Neural cell (in vitro differentiated cells): Measurements from ENCODE around the gene LRBA. TPM values are rescaled to one million over a fixed set of nuclear protein-coding genes. Genes with fewer than 3 reads are reported as not detected.

Source experiments
- H2AFZ ChIP-seq: fragments of 200-600, 300-800 bp; sonication (generic), shearing (Covaris generic); 2 replicates; pipeline ENCODE4 v1.6.0; 2014; ENCODE audit warnings: low read depth, mild to moderate bottlenecking, antibody characterized with exemption, low read length, moderate library complexity
- H3F3A ChIP-seq: fragments of 200-600 bp; shearing (Covaris generic); 2 replicates; pipeline ENCODE4 v1.6.1; 2016; ENCODE audit warnings: mild to moderate bottlenecking, moderate library complexity, mixed read lengths, antibody characterized with exemption, low read length; ENCODE audit not compliant: insufficient read depth, poor library complexity, severe bottlenecking
- H3K27ac ChIP-seq: fragments of 200-600, 300-800 bp; sonication (generic), shearing (Covaris generic); 2 replicates; pipeline ENCODE4 v1.5.1; 2014; ENCODE audit warnings: mild to moderate bottlenecking, low read length, moderate library complexity
- H3K27me3 ChIP-seq: fragments of 300-800, 200-600 bp; sonication (generic), shearing (Covaris generic); 2 replicates; pipeline ENCODE4 v1.6.0; 2014; ENCODE audit warnings: mild to moderate bottlenecking, low read depth, low read length, moderate library complexity; ENCODE audit not compliant: insufficient read depth
- H3K36me3 ChIP-seq: fragments of 300-800, 200-600 bp; sonication (generic), shearing (Covaris generic); 2 replicates; pipeline ENCODE4 v1.5.1; 2014; ENCODE audit warnings: mild to moderate bottlenecking, antibody characterized with exemption, low read length, moderate library complexity; ENCODE audit not compliant: insufficient read depth
- H3K4me2 ChIP-seq: fragments of 300-800, 200-600 bp; sonication (generic), shearing (Covaris generic); 2 replicates; pipeline ENCODE4 v1.6.0; 2014; ENCODE audit warnings: mild to moderate bottlenecking, low read length
- H3K4me3 ChIP-seq: fragments of 300-800, 200-600 bp; sonication (generic), shearing (Covaris generic); 2 replicates; pipeline ENCODE4 v1.5.1; 2014; ENCODE audit warnings: mild to moderate bottlenecking, low read length, moderate library complexity
- H3K79me2 ChIP-seq: fragments of 200-600 bp; shearing (Covaris generic); replicated peaks from 2 replicates; pipeline ENCODE4 v1.6.0; 2014; ENCODE audit warnings: mild to moderate bottlenecking, low read length, moderate library complexity; ENCODE audit not compliant: insufficient read depth
- H3K9ac ChIP-seq: fragments of 300-800, 200-600 bp; sonication (generic), shearing (Covaris generic); 2 replicates; pipeline ENCODE4 v1.6.1; 2016; ENCODE audit warnings: mild to moderate bottlenecking, low read length, mixed read lengths
- H3K9me2 ChIP-seq: fragments of 200-600 bp; shearing (Covaris generic); 2 replicates; pipeline ENCODE4 v1.6.1; 2016; ENCODE audit warnings: mild to moderate bottlenecking, low read length, mixed read lengths; ENCODE audit not compliant: insufficient read depth
- H3K9me3 ChIP-seq: fragments of 200-600, 300-800 bp; sonication (generic), shearing (Covaris generic); 2 replicates; pipeline ENCODE4 v1.6.1; 2016; ENCODE audit warnings: mild to moderate bottlenecking, mixed run types, low read length, moderate library complexity, mixed read lengths
- H4K20me1 ChIP-seq: fragments of 200-600 bp; shearing (Covaris generic); 2 replicates; pipeline ENCODE4 v1.6.1; 2016; ENCODE audit warnings: mild to moderate bottlenecking, mixed run types; ENCODE audit not compliant: insufficient read depth
- CTCF ChIP-seq: fragments of 450-650 bp; IDR thresholded peaks from 2 replicates; pipeline ENCODE4 v1.5.1; 2014; ENCODE audit warnings: antibody characterized with exemption, mild to moderate bottlenecking, moderate library complexity; ENCODE audit not compliant: poor library complexity, severe bottlenecking
- EP300 ChIP-seq: fragments of 450-650 bp; conservative IDR thresholded peaks from 2 replicates; pipeline ENCODE4 v1.6.1; 2014; ENCODE audit warnings: antibody characterized with exemption, mild to moderate bottlenecking, moderate library complexity; ENCODE audit not compliant: poor library complexity, severe bottlenecking
- EZH2 ChIP-seq: fragments of 200-600, 300-800 bp; shearing (Covaris generic), sonication (generic); IDR thresholded peaks from 2 replicates; pipeline ENCODE4 v1.6.1; 2014; ENCODE audit warnings: antibody characterized with exemption, low read length, borderline replicate concordance, mild to moderate bottlenecking; ENCODE audit not compliant: insufficient read depth, poor library complexity, severe bottlenecking
- MXI1 ChIP-seq: fragments of 450-650 bp; conservative IDR thresholded peaks from 2 replicates; pipeline ENCODE4 v1.6.1; 2014; ENCODE audit warnings: antibody characterized with exemption, mild to moderate bottlenecking; ENCODE audit not compliant: poor library complexity, severe bottlenecking
- POLR2AphosphoS5 ChIP-seq: IDR thresholded peaks from 2 replicates; pipeline ENCODE4 v1.6.1; 2012
- RAD21 ChIP-seq: fragments of 450-650 bp; conservative IDR thresholded peaks from 2 replicates; pipeline ENCODE4 v1.6.1; 2014; ENCODE audit warnings: antibody characterized with exemption, mild to moderate bottlenecking, moderate library complexity
- REST ChIP-seq: IDR thresholded peaks from 2 replicates; pipeline ENCODE4 v1.6.1; 2012; ENCODE audit warnings: borderline replicate concordance
- SMC3 ChIP-seq: fragments of 450-650 bp; conservative IDR thresholded peaks from 2 replicates; pipeline ENCODE4 v1.6.1; 2014; ENCODE audit warnings: antibody characterized with exemption, mild to moderate bottlenecking, moderate library complexity; ENCODE audit not compliant: poor library complexity
- TAF1 ChIP-seq: IDR thresholded peaks from 2 replicates; pipeline ENCODE4 v1.6.1; 2012; ENCODE audit warnings: low read depth
- polyA plus RNA-seq: library from polyadenylated mRNA; depleted of rRNA; stranded (reverse); fragments of >200 nt; gene quantifications from 2 replicates; pipeline ENCODE4 v1.2.3, GENCODE V29; 2014

The LRBA gene
- polyA plus RNA-seq, 1 donor from 2014 or later = 7.1 TPM

GRCh38 chr4:150896497-150896896 is 118.6 kb downstream of the LRBA start:
- no peaks in the 10 kb centered on the region for H3K9me2 ChIP-seq
- H3K9ac ChIP-seq = no peak overlapping the region
- H3F3A ChIP-seq = no peaks in the 10 kb centered on the region
- no peak overlapping the region for H3K27ac ChIP-seq
- H2AFZ ChIP-seq = no peak overlapping the region
- no peaks in the 10 kb centered on the region for H3K9me3 ChIP-seq
- no peak overlapping the region for H3K4me3 ChIP-seq
- H3K79me2 ChIP-seq = no peaks in the 10 kb centered on the region
- no peak overlapping the region for H3K4me2 ChIP-seq
- no peak for TF ChIP-seq RAD21
- no peak for TF ChIP-seq TAF1
- no peak for TF ChIP-seq EP300
- TF ChIP-seq POLR2AphosphoS5 = no peak
- H4K20me1 ChIP-seq = no peaks in the 10 kb centered on the region
- no peaks in the 10 kb centered on the region for H3K36me3 ChIP-seq
- H3K27me3 ChIP-seq = no peaks in the 10 kb centered on the region

GRCh38 chr4:150890246-150890645 is 124.8 kb downstream of the LRBA start:
- no peaks in the 10 kb centered on the region for H3F3A ChIP-seq

More at GRCh38 chr4:150890246-150890645, 124.8 kb downstream of the LRBA start:
- Histone ChIP-seq H3K9ac (no peak overlapping the region), H2AFZ (no peak overlapping the region), H3K4me3 (no peak overlapping the region), H3K79me2 (no peaks in the 10 kb centered on the region), H3K9me2 (no peaks in the 10 kb centered on the region), H3K4me2 (no peak overlapping the region), H3K9me3 (no peaks in the 10 kb centered on the region), H4K20me1 (no peaks in the 10 kb centered on the region), H3K27me3 (no peaks in the 10 kb centered on the region), H3K36me3 (no peaks in the 10 kb centered on the region), H3K27ac (no peak overlapping the region)
- TF ChIP-seq MXI1 (no peak), TAF1 (no peak), CTCF (no peak), REST (no peak), RAD21 (no peak), EP300 (no peak), POLR2AphosphoS5 (no peak), EZH2 (no peak), SMC3 (no peak)
